Measurements from ENCODE around the gene SYK. TPM values are rescaled to one million over a fixed set of nuclear protein-coding genes. Genes with fewer than 3 reads are reported as not detected.
A peak's percentile ranks its signal among the peaks of the same experiment; 100 is the strongest.

Gene SYK
- total RNA-seq, 1 donor from 2014 or later: 29.2 TPM

DNA sequence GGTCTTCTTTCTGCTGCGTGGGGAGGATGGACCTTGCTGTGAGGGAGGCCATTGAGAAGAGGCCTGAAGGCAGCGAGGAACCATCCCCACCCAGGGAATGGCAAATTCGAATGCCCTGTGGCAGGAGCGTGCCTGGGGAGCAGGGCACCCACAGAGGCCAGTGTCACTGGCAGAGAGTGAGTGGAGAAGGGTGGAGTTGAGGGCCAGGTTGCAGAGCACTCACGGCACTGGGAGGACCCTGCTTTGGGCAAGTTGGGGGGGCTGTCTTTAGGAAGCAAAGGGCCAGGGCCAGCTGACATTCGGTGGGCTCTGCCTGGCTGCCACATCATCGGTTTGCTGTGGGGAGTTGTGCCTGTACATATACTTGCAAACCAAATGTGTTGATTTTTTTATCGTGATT, 47.2 kb downstream of the SYK start:
- no peak for FAIRE-seq
- Histone ChIP-seq H3K27me3 (ENCODE audit: control insufficient read depth, insufficient read depth, low read length) (no peaks in the 10 kb centered on the region), H3K36me3 (ENCODE audit: control insufficient read depth, insufficient read depth, low read length) (peaks cover 12% of the 10 kb centered on the region), H3K4me3 (ENCODE audit: low read depth, low read length) (no peak overlapping the region)
- TF ChIP-seq, protein P1, sequence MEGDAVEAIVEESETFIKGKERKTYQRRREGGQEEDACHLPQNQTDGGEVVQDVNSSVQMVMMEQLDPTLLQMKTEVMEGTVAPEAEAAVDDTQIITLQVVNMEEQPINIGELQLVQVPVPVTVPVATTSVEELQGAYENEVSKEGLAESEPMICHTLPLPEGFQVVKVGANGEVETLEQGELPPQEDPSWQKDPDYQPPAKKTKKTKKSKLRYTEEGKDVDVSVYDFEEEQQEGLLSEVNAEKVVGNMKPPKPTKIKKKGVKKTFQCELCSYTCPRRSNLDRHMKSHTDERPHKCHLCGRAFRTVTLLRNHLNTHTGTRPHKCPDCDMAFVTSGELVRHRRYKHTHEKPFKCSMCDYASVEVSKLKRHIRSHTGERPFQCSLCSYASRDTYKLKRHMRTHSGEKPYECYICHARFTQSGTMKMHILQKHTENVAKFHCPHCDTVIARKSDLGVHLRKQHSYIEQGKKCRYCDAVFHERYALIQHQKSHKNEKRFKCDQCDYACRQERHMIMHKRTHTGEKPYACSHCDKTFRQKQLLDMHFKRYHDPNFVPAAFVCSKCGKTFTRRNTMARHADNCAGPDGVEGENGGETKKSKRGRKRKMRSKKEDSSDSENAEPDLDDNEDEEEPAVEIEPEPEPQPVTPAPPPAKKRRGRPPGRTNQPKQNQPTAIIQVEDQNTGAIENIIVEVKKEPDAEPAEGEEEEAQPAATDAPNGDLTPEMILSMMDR (IDR thresholded peaks at IDR 0.05; ENCODE audit: insufficient read depth, low read length, severe bottlenecking): no peak
- DNase-seq (ENCODE audit: low read depth): no peak

DNA sequence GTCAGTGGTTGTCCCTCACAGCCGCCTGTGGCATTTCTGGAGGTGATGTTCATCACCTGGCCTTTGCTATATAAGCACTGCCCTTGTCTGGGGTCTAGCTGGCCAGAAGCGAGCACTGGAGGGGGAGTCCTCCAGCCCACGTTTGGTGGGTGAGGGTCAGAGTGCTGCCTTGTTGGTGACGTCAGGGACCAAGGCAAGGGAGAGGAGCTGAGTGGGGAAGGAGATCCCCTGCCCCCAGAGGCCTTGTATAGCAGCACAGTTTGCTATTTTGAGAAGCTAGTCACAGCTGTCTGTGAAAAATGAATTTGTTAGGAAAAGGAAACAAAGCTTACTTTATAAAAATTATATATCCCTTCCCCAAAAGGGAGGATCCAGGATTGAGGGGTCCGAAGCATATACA, 49.8 kb downstream of the SYK start:
- H3K27me3 ChIP-seq (ENCODE audit: control insufficient read depth, insufficient read depth, low read length): no peaks in the 10 kb centered on the region
- TF ChIP-seq, protein P1 (IDR thresholded peaks at IDR 0.05; ENCODE audit: insufficient read depth, low read length, severe bottlenecking): no peak
- FAIRE-seq (no peak), DNase-seq (ENCODE audit: low read depth) (no peak)
- no peak overlapping the region for H3K4me3 ChIP-seq (ENCODE audit: low read depth, low read length)
- peaks cover 7% of the 10 kb centered on the region for H3K36me3 ChIP-seq (ENCODE audit: control insufficient read depth, insufficient read depth, low read length)

- Histone ChIP-seq H3K4me3 (ENCODE audit: low read depth, low read length) (no peak overlapping the region), H3K27me3 (ENCODE audit: control insufficient read depth, insufficient read depth, low read length) (no peaks in the 10 kb centered on the region), H3K36me3 (ENCODE audit: control insufficient read depth, insufficient read depth, low read length) (peaks cover 4% of the 10 kb centered on the region)
- TF ChIP-seq, protein P1 (IDR thresholded peaks at IDR 0.05; ENCODE audit: insufficient read depth, low read length, severe bottlenecking): no peak
- FAIRE-seq (no peak), DNase-seq (ENCODE audit: low read depth) (no peak)
Measured at GRCh38 chr9:90853945-90854344, 52.3 kb downstream of the SYK start.

- DNase-seq (ENCODE audit: low read depth) (peak; percentile 62), FAIRE-seq (peak; percentile 86)
Measured at GRCh38 chr9:90854637-90855175, 53.1 kb downstream of the SYK start.

DNA sequence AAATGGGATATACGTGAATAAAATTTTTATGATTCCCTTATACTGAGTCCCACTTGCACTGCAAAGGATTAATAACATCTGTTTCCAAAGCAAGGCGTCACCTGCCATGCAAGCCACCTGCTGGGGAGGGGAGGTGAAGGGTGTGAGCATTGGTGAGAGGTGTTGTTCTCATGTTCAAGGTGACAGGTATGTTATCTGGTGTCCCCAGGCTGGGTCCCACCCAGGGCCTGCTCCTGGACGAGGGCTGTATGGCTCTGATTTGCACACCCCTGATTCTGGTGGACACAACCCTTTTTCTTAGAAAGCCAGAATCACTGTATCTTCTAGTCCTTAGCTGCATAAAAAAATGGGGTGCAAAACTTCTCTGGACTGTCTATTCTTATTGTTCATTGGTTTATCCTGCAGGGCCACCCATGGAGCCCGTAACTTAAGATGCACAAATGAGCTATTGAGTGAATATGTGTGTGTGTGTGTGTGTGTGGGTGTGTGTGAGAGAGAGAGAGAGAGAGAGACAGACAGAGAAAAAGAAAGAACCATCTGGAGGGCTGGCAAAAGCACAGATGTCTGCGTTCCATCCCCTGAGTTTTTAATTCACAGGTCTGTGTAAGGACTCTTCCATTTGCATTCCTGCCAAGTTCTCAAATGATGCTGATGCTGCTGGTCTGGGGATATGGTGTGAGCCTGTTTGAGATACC, 53.7 kb downstream of the SYK start:
- DNase-seq (ENCODE audit: low read depth): no peak
- Histone ChIP-seq H3K36me3 (ENCODE audit: control insufficient read depth, insufficient read depth, low read length) (peaks cover 4% of the 10 kb centered on the region), H3K27me3 (ENCODE audit: control insufficient read depth, insufficient read depth, low read length) (no peaks in the 10 kb centered on the region), H3K4me3 (ENCODE audit: low read depth, low read length) (no peak overlapping the region)
- TF ChIP-seq, protein P1 (IDR thresholded peaks at IDR 0.05; ENCODE audit: insufficient read depth, low read length, severe bottlenecking): no peak
- no peak for FAIRE-seq

More at GRCh38 chr9:90854637-90855175, 53.1 kb downstream of the SYK start:
- H3K4me3 ChIP-seq (ENCODE audit: low read depth, low read length): no peak overlapping the region
- TF ChIP-seq, protein P1 (IDR thresholded peaks at IDR 0.05; ENCODE audit: insufficient read depth, low read length, severe bottlenecking): no peak
- no peaks in the 10 kb centered on the region for H3K27me3 ChIP-seq (ENCODE audit: control insufficient read depth, insufficient read depth, low read length)
- H3K36me3 ChIP-seq (ENCODE audit: control insufficient read depth, insufficient read depth, low read length): peaks cover 4% of the 10 kb centered on the region

Data from bronchial epithelial cell (primary cell).